IMR-90 (cell line): Measurements from ENCODE around the gene BTBD18. TPM values are rescaled to one million over a fixed set of nuclear protein-coding genes. Genes with fewer than 3 reads are reported as not detected.

Source experiments
- ATAC-seq: fragments of 200-7000 bp; cut with Tn5 transposase; 2 replicates; pipeline ENCODE4 v1.9.1; 2020; ENCODE audit warnings: low read depth, mild to moderate bottlenecking, moderate library complexity
- BruUV-seq: library from RNA; stranded (reverse); fragments of 400-500 nt; replicated peaks from 2 replicates; lab custom pipeline; 2021; lab: Mats Ljungman, UMichigan
- CTCF ChIA-PET: fragments of 300-600 bp; formaldehyde crosslinking; extraction: SDS; loops from one replicate; lab custom pipeline; 2021; ENCODE audit warnings: antibody characterized with exemption; lab: Yijun Ruan, JAX
- POLR2A ChIA-PET: fragments of 300-600 bp; sonication (Branson Sonifier 250); formaldehyde crosslinking; loops from one replicate; lab custom pipeline; 2022; ENCODE audit warnings: antibody characterized with exemption; ENCODE audit not compliant: unreplicated experiment; lab: Charles Lee
- DNase-seq: peaks from one replicate; pipeline ENCODE4 v3.0.0; 2013
- H2AFZ ChIP-seq: replicated peaks from 2 replicates; pipeline ENCODE3; 2013; ENCODE audit warnings: low read length, mild to moderate bottlenecking; ENCODE audit not compliant: poor library complexity
- H2AK5ac ChIP-seq: 2 replicates; pipeline ENCODE4 v1.6.1; 2013; ENCODE audit warnings: low read depth, low read length, inconsistent platforms
- H2AK9ac ChIP-seq: replicated peaks from 2 replicates; pipeline ENCODE3; 2013; ENCODE audit warnings: mild to moderate bottlenecking, low read depth, low read length, moderate library complexity; ENCODE audit not compliant: poor library complexity
- H2BK120ac ChIP-seq: 2 replicates; pipeline ENCODE4 v1.6.1; 2013; ENCODE audit warnings: low read depth, low read length, inconsistent platforms
- H2BK15ac ChIP-seq: 3 replicates; pipeline ENCODE4 v1.6.1; 2013; ENCODE audit warnings: low read depth, low read length, inconsistent platforms
- H2BK20ac ChIP-seq: 2 replicates; pipeline ENCODE4 v1.6.1; 2013; ENCODE audit warnings: low read depth, mild to moderate bottlenecking, inconsistent platforms, low read length, moderate library complexity
- H2BK5ac ChIP-seq: 2 replicates; pipeline ENCODE4 v1.6.1; 2013; ENCODE audit warnings: mild to moderate bottlenecking, low read depth, low read length, inconsistent platforms; ENCODE audit not compliant: poor library complexity, severe bottlenecking
- H3K14ac ChIP-seq: replicated peaks from 2 replicates; pipeline ENCODE4 v1.6.1; 2013; ENCODE audit warnings: low read depth, low read length, inconsistent platforms
- H3K18ac ChIP-seq: 2 replicates; pipeline ENCODE4 v1.6.1; 2013; ENCODE audit warnings: low read depth, low read length, control low read depth
- H3K23ac ChIP-seq: 2 replicates; pipeline ENCODE4 v1.6.1; 2013; ENCODE audit warnings: low read depth, low read length, inconsistent platforms
- H3K27ac ChIP-seq: 2 replicates; pipeline ENCODE4 v1.5.1; 2013; ENCODE audit warnings: mild to moderate bottlenecking, control low read depth, low read length; ENCODE audit not compliant: insufficient read depth
- H3K27me3 ChIP-seq: 2 replicates; pipeline ENCODE4 v1.6.1; 2013; ENCODE audit warnings: low read length; ENCODE audit not compliant: control insufficient read depth, insufficient read depth
- H3K36me3 ChIP-seq: 2 replicates; pipeline ENCODE4 v1.6.1; 2013; ENCODE audit warnings: low read length, mixed read lengths; ENCODE audit not compliant: control insufficient read depth, insufficient read depth
- H3K4ac ChIP-seq: 2 replicates; pipeline ENCODE4 v1.6.1; 2013; ENCODE audit warnings: low read depth, low read length, inconsistent platforms
- H3K4me1 ChIP-seq: 2 replicates; pipeline ENCODE4 v1.6.1; 2013; ENCODE audit warnings: low read length, mixed read lengths; ENCODE audit not compliant: control insufficient read depth, insufficient read depth
- H3K4me2 ChIP-seq: 2 replicates; pipeline ENCODE4 v1.6.1; 2013; ENCODE audit warnings: low read depth, mild to moderate bottlenecking, control low read depth, low read length, moderate library complexity
- H3K4me3 ChIP-seq: 2 replicates; pipeline ENCODE4 v1.5.1; 2013; ENCODE audit warnings: low read depth, mild to moderate bottlenecking, control low read depth, low read length, moderate library complexity; ENCODE audit not compliant: insufficient read depth
- H3K56ac ChIP-seq: 2 replicates; pipeline ENCODE4 v1.6.1; 2013; ENCODE audit warnings: low read length, inconsistent platforms; ENCODE audit not compliant: insufficient read depth; ENCODE audit errors: extremely low read depth
- H3K79me1 ChIP-seq, 2 experiments: 2 replicates each; pipeline ENCODE4 v1.6.1; 2013; ENCODE audit warnings: low read length in 2 of 2, inconsistent platforms in 1 of 2, low read depth in 1 of 2
- H3K9ac ChIP-seq: 2 replicates; pipeline ENCODE4 v1.6.1; 2013; ENCODE audit warnings: low read depth, low read length, control low read depth
- H3K9me1 ChIP-seq: 2 replicates; pipeline ENCODE4 v1.6.1; 2013; ENCODE audit warnings: low read length, inconsistent platforms; ENCODE audit not compliant: insufficient read depth
- H3K9me3 ChIP-seq: 2 replicates; pipeline ENCODE4 v1.6.1; 2013; ENCODE audit warnings: low read length; ENCODE audit not compliant: control insufficient read depth, insufficient read depth
- H4K20me1 ChIP-seq: 2 replicates; pipeline ENCODE4 v1.6.1; 2013; ENCODE audit warnings: low read length, inconsistent platforms; ENCODE audit not compliant: insufficient read depth
- H4K5ac ChIP-seq: 2 replicates; pipeline ENCODE4 v1.6.1; 2013; ENCODE audit warnings: mild to moderate bottlenecking, low read depth, low read length, control low read depth
- H4K8ac ChIP-seq, 2 experiments: 2 replicates each; pipeline ENCODE4 v1.6.1; 2013; ENCODE audit warnings: low read depth in 2 of 2, low read length in 2 of 2, control low read depth in 1 of 2, inconsistent platforms in 1 of 2
- H4K91ac ChIP-seq: 2 replicates; pipeline ENCODE4 v1.6.1; 2013; ENCODE audit warnings: low read depth, low read length, inconsistent platforms; ENCODE audit not compliant: insufficient read depth
- CEBPB ChIP-seq: IDR thresholded peaks from 2 replicates; pipeline ENCODE4 v1.6.1; 2012; ENCODE audit warnings: low read depth, low read length, improper control_type of control experiment
- CHD1 ChIP-seq: IDR thresholded peaks from 2 replicates; pipeline ENCODE4 v1.6.1; 2012; ENCODE audit warnings: low read depth, low read length, improper control_type of control experiment
- CTCF ChIP-seq: conservative IDR thresholded peaks from 2 replicates; pipeline ENCODE4 v1.5.1; 2012; ENCODE audit warnings: mild to moderate bottlenecking, low read depth, low read length, improper control_type of control experiment
- FOS ChIP-seq: fragments of 150-350 bp; IDR thresholded peaks from 2 replicates; pipeline ENCODE4 v1.6.1; 2016; ENCODE audit warnings: low read depth, low read length
- NFE2L2 ChIP-seq: fragments of 150-350 bp; IDR thresholded peaks from 2 replicates; pipeline ENCODE4 v1.6.1; 2016; ENCODE audit warnings: low read depth, mild to moderate bottlenecking, low read length
- RAD21 ChIP-seq: IDR thresholded peaks from 2 replicates; pipeline ENCODE4 v1.6.1; 2012; ENCODE audit warnings: low read length, improper control_type of control experiment
- RCOR1 ChIP-seq: IDR thresholded peaks from 2 replicates; pipeline ENCODE4 v1.6.1; 2012; ENCODE audit warnings: mild to moderate bottlenecking, low read length, improper control_type of control experiment; ENCODE audit not compliant: insufficient replicate concordance
- RFX5 ChIP-seq: IDR thresholded peaks from 2 replicates; pipeline ENCODE4 v1.8.0; 2012; ENCODE audit warnings: low read depth, mild to moderate bottlenecking, low read length, moderate library complexity
- WGBS, 2 experiments: methylation state at CpG; one replicate each; pipeline versions ENCODE4 v1.1.5 to v1.1.7; 2013; ENCODE audit warnings: missing lambda C conversion rate in 2 of 2; ENCODE audit not compliant: insufficient read length in 1 of 2; ENCODE audit errors: extremely low coverage in 2 of 2; 5-methylcytosine and 5-hydroxymethylcytosine counted together
- dilution Hi-C: fragments of 300-500 bp; cut with HindIII; formaldehyde crosslinking; loops from one replicate; pipeline ENCODE4 v1.14.3; 2018; ENCODE audit warnings: low sequenced_read_pairs; ENCODE audit not compliant: unreplicated experiment
- in situ Hi-C: fragments of 300-500 bp; cut with MboI; formaldehyde crosslinking; loops from 3 replicates; pipeline ENCODE4 v1.14.3; 2019; ENCODE audit warnings: low sequenced_read_pairs, inconsistent platforms, mixed read lengths
- intact Hi-C: fragments of 100-400 bp; cut with micrococcal nuclease; formaldehyde crosslinking; loops from 2 replicates; pipeline ENCODE4 v1.10.0; 2022
- polyA plus RNA-seq, 3 experiments: library from polyadenylated mRNA; depleted of rRNA; stranded (reverse); fragments of >200 nt; gene quantifications; 2 replicates each; pipeline ENCODE4 v1.2.3, GENCODE V29; 2012; ENCODE audit warnings: low replicate concordance in 1 of 3
- total RNA-seq: library from RNA; depleted of rRNA; stranded (reverse); fragments of >200 nt; gene quantifications from 2 replicates; pipeline ENCODE4 v1.2.3, GENCODE V29; 2012
- TF ChIP-seq, protein P1 (sequence below): fragments of 150-350 bp; IDR thresholded peaks from 2 replicates; pipeline ENCODE4 v1.6.1; 2017; ENCODE audit warnings: mild to moderate bottlenecking, antibody characterized with exemption, low read length, low read depth

BTBD18 gene
- total and polyA plus RNA-seq, 2 of the 4 experiments (the other 2 are of a cell fraction), result not detected

DNA sequence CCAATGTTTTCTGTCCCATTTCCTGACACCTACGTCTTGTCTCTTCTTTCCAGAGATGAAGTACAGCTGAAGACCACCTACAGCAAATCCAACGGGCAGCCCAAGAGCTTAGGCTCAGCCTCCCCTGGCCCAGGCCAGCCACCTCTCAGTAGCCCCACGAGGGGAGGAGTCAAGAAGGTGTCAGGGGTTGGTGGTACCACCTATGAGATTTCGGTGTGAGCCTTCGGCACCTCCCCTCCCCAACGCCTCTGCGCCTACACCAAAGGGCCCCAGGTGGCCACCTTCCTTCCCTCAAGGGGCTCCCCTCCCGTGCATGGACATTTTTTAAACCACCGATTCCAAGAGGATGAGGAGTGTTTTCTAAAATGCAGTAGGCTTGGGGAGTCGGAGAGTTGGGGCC, 51.8 kb downstream of the BTBD18 start:
- Histone ChIP-seq H2AK5ac (no peak overlapping the region), H3K4ac (no peak overlapping the region), H3K79me1 (peaks cover 7 to 12% of the 10 kb centered on the region in 2 experiments; a peak in 3 of 4 replicates), H3K23ac (no peak overlapping the region), H2AFZ (no peak overlapping the region), H3K14ac (no peak overlapping the region), H2BK5ac (no peak overlapping the region), H3K9ac (no peak overlapping the region), H4K20me1 (peaks cover 1% of the 10 kb centered on the region; the same call in 1 of the 2 replicates), H3K18ac (no peak overlapping the region), H4K8ac (no peak overlapping the region), H3K27me3 (no peaks in the 10 kb centered on the region), H3K9me1 (0 out of 2 replicates have a peak, but pooled peaks cover 4% of the 10 kb centered on the region), H3K56ac (no peak overlapping the region), H3K4me3 (no peak overlapping the region), H3K4me2 (no peak overlapping the region), H3K4me1 (no peaks in the 10 kb centered on the region), H3K27ac (no peak overlapping the region), H3K36me3 (peaks cover 61% of the 10 kb centered on the region), H2AK9ac (no peak overlapping the region), H2BK120ac (no peak overlapping the region), H2BK20ac (no peak overlapping the region), H4K5ac (no peak overlapping the region), H2BK15ac (no peak overlapping the region), H4K91ac (no peak overlapping the region), H3K9me3 (no peaks in the 10 kb centered on the region)
- dilution Hi-C loops (no loop called here), in situ Hi-C loops (no loop called here), intact Hi-C loops (no loop called here)
- ATAC-seq (no peak), DNase-seq (no peak)
- TF ChIP-seq FOS (no peak), RFX5 (no peak), CEBPB (no peak), CTCF (no peak), RCOR1 (no peak), CHD1 (no peak), RAD21 (no peak), NFE2L2 (no peak)
- TF ChIP-seq, protein P1, sequence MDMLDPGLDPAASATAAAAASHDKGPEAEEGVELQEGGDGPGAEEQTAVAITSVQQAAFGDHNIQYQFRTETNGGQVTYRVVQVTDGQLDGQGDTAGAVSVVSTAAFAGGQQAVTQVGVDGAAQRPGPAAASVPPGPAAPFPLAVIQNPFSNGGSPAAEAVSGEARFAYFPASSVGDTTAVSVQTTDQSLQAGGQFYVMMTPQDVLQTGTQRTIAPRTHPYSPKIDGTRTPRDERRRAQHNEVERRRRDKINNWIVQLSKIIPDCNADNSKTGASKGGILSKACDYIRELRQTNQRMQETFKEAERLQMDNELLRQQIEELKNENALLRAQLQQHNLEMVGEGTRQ, result no peak
- CTCF ChIA-PET, result no interaction called here
- no CpG with 5 or more reads among the region's 10 CpGs for WGBS, 2 experiments
- POLR2A ChIA-PET, result no interaction called here
- BruUV-seq, result no TSS peak
